Measurements from ENCODE around the gene DAGLB. TPM values are rescaled to one million over a fixed set of nuclear protein-coding genes. Genes with fewer than 3 reads are reported as not detected.
"Not testable (repeated sequence)": the region's sequence is repeated elsewhere in the genome, so short reads cannot be mapped to it uniquely, and the experiment has no call there.

Gene DAGLB
- total RNA-seq, 1 donor from 2014 or later, result 13.6 TPM

DNA sequence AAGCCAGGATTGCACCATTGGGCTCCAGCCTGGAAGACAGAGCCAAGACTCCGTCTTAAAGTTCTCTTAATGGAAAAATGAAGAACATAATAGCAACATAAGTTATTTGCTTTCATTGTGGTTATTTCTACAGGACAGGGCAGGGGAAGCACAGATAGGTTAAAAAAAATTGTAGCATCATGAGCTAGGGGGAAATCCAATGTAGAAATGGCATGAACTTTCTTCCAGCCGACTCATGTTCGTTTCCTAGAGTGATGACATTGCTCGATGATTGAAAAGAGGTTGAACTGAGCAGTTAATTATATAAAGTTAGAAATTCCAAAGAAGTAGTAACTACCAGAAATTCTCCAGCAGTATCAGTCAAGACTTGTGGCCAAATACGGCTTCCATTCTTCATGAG is 64.9 kb downstream of the DAGLB start:
- Histone ChIP-seq H3K27me3 (ENCODE audit: control insufficient read depth, insufficient read depth, low read length) (no peaks in the 10 kb centered on the region), H3K36me3 (ENCODE audit: control insufficient read depth, insufficient read depth, low read length) (no peaks in the 10 kb centered on the region), H3K4me3 (ENCODE audit: low read depth, low read length) (no peak overlapping the region)
- DNase-seq (ENCODE audit: low read depth), result no peak
- TF ChIP-seq, protein P1, sequence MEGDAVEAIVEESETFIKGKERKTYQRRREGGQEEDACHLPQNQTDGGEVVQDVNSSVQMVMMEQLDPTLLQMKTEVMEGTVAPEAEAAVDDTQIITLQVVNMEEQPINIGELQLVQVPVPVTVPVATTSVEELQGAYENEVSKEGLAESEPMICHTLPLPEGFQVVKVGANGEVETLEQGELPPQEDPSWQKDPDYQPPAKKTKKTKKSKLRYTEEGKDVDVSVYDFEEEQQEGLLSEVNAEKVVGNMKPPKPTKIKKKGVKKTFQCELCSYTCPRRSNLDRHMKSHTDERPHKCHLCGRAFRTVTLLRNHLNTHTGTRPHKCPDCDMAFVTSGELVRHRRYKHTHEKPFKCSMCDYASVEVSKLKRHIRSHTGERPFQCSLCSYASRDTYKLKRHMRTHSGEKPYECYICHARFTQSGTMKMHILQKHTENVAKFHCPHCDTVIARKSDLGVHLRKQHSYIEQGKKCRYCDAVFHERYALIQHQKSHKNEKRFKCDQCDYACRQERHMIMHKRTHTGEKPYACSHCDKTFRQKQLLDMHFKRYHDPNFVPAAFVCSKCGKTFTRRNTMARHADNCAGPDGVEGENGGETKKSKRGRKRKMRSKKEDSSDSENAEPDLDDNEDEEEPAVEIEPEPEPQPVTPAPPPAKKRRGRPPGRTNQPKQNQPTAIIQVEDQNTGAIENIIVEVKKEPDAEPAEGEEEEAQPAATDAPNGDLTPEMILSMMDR (IDR thresholded peaks at IDR 0.05; ENCODE audit: insufficient read depth, low read length, poor library complexity, severe bottlenecking), result no peak

DNA sequence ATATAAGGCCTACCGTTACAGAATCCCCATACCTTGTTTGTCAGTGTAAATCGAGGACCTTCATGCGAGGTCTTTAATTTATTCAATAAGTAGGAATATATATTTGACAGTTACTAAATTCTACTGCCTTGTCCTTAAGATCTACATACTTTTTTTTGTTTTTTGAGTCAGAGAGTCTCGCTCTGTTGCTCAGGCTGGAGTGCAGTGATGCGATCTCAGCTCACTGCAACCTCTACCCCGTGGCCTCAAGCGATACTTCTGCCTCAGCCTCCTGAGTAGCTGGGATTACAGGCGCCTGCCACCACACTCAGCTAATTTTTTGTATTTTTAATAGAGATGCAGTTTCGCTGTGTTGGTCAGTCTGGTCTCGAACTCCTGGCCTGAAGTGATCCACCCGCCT is 65.9 kb downstream of the DAGLB start:
- H3K36me3 ChIP-seq (ENCODE audit: control insufficient read depth, insufficient read depth, low read length); H3K27me3 ChIP-seq (ENCODE audit: control insufficient read depth, insufficient read depth, low read length); H3K4me3 ChIP-seq (ENCODE audit: low read depth, low read length); DNase-seq (ENCODE audit: low read depth): not testable (repeated sequence)

DNA sequence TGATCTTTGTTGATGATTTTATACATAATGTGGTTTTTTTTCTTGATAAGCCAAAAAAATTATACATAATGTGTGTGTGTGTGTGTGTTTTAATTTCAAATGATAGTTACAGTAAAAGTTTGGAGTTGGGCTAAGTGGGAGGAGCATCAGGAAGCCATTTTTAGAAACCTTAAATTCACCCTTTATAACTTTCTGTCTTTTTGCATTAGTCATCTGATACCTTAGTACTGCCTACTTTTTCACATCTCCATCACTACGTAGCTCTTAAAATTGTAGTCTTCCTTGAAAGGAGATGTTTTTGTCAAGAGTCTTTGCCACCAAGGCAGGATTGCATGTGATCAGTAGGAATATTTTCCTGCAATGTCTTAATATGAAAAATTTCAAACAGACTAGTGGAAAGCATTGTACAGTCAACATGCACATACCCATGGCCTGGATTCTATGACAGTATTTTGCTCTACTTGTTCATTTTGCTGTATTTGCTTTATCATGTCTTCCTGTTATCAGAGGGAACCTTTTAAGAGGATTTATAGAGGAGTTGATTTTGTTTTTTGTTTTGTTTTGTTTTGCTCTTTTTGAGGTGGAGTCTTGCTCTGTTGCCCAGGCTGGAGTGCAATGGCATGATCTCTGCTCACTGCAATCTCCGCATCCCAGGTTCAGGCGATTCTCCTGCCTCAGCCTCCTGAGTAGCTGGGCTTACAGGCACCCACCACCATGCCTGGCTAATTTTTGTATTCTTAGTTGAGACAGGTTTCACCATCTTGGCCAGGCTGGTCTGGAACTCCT is 67.3 kb downstream of the DAGLB start:
- TF ChIP-seq, protein P1 (IDR thresholded peaks at IDR 0.05; ENCODE audit: insufficient read depth, low read length, poor library complexity, severe bottlenecking), result no peak
- Histone ChIP-seq H3K27me3 (ENCODE audit: control insufficient read depth, insufficient read depth, low read length) (no peaks in the 10 kb centered on the region), H3K36me3 (ENCODE audit: control insufficient read depth, insufficient read depth, low read length) (no peaks in the 10 kb centered on the region)

DNA sequence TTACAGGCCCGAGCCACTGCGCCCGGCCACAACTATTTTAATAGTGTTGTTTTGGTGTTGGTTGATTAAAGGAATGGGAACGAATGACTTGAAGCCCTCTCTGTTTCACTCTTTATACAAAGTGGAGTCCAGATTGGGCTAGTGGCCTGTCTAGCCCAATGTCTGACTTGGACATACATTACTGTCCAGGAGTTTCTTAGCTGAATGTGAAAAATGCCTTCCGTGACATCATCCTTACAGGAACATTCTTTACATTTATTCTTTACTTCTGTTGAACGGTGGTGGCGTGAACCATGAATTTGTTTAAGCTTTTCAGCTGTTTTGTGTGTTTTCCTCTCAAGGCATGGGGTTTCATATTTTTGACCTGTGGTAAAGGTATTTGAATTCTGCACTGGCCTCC is 67.9 kb downstream of the DAGLB start:
- TF ChIP-seq, protein P1 (IDR thresholded peaks at IDR 0.05; ENCODE audit: insufficient read depth, low read length, poor library complexity, severe bottlenecking), result no peak
- Histone ChIP-seq H3K36me3 (ENCODE audit: control insufficient read depth, insufficient read depth, low read length) (no peaks in the 10 kb centered on the region), H3K27me3 (ENCODE audit: control insufficient read depth, insufficient read depth, low read length) (no peaks in the 10 kb centered on the region), H3K4me3 (ENCODE audit: low read depth, low read length) (no peak overlapping the region)
- no peak for DNase-seq (ENCODE audit: low read depth)

More for the DNA sequence above, 67.3 kb downstream of the DAGLB start:
- DNase-seq (ENCODE audit: low read depth), result no peak
- H3K4me3 ChIP-seq (ENCODE audit: low read depth, low read length), result no peak overlapping the region

DNA sequence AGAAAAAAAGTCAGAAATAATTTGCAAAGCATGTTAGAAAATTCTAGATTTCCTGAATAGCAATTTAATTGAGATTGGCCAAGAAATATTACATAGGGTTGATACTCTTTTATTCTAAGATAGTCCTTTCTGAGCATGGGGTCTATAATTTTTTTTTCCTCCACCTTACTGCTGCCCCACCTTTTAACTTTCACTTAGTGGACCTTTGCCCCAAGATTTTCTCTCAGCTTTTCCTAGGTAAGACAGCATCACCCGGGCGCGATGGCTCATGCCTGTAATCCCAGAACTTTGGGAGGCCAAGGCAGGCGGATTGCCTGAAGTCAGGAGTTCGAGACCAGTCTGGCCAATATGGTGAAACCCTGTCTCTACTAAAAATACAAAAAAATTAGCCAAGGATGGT is 69.2 kb downstream of the DAGLB start:
- not testable (repeated sequence) for DNase-seq (ENCODE audit: low read depth); H3K36me3 ChIP-seq (ENCODE audit: control insufficient read depth, insufficient read depth, low read length); H3K27me3 ChIP-seq (ENCODE audit: control insufficient read depth, insufficient read depth, low read length); H3K4me3 ChIP-seq (ENCODE audit: low read depth, low read length)

DNA sequence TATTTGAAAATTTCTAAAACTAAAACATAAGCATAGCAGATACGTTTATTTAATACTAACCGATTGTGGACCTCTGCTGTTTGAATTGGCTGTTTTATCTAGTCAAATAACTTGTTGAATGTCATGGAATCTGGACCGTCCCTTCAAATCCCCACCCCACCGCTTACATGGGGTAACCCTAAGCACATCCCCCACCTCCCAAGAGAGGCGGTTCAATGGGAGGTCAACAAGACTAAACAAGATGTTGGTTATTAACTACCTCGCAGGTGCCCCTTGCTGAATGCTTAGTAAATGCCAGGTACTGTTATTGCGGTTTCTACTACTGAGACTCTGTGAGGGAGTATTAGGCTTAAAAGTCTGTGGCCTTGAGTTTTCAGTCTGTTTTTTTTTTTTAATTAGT is 70.9 kb downstream of the DAGLB start:
- H3K4me3 ChIP-seq (ENCODE audit: low read depth, low read length), result peak overlapping the region; percentile 21

More for the DNA sequence above, 70.9 kb downstream of the DAGLB start:
- no peak for DNase-seq (ENCODE audit: low read depth)
- no peaks in the 10 kb centered on the region for H3K27me3 ChIP-seq (ENCODE audit: control insufficient read depth, insufficient read depth, low read length)
- H3K36me3 ChIP-seq (ENCODE audit: control insufficient read depth, insufficient read depth, low read length), result no peaks in the 10 kb centered on the region
- TF ChIP-seq, protein P1 (IDR thresholded peaks at IDR 0.05; ENCODE audit: insufficient read depth, low read length, poor library complexity, severe bottlenecking), result no peak
